Gastrocnemius medialis (tissue), 4 donors: ENCODE data around the gene TCFL5. TPM values are rescaled to one million over a fixed set of nuclear protein-coding genes. Genes with fewer than 3 reads are reported as not detected.

Experiments
- ATAC-seq, 2 donors: fragments of 150-250 bp; one replicate each; pipeline ENCODE4 v1.9.1; 2016
- DNase-seq, 2 donors: peaks; one replicate each; pipeline ENCODE4 v3.0.0-alpha.2; 2019
- H3K27ac ChIP-seq, 4 donors: fragments of 200-600 bp; sonication (generic); 1 replicate in 1 of 4; 2 replicates in 3 of 4; pipeline ENCODE4 v1.5.1; 2016 to 2018; ENCODE audit warnings: mild to moderate bottlenecking in 2 of 4, moderate library complexity in 1 of 4
- H3K27me3 ChIP-seq, 3 donors: fragments of 200-600 bp; sonication (generic) in 2 of 3; 1 replicate in 1 of 3; 2 replicates in 2 of 3; pipeline versions ENCODE4 v1.5.1 to v1.6.0; 2016 to 2019; ENCODE audit warnings: mild to moderate bottlenecking in 1 of 3, moderate library complexity in 1 of 3
- H3K36me3 ChIP-seq, 2 donors: fragments of 200-600 bp; sonication (generic) in 1 of 2; one replicate each; pipeline ENCODE4 v1.5.1; 2017 to 2018
- H3K4me1 ChIP-seq, 2 donors: fragments of 200-600 bp; sonication (generic) in 1 of 2; one replicate each; pipeline ENCODE4 v1.5.1; 2016 to 2017; ENCODE audit warnings: mild to moderate bottlenecking in 2 of 2
- H3K4me3 ChIP-seq, 4 donors: fragments of 200-600 bp; sonication (generic) in 3 of 4; 1 replicate in 1 of 4; 2 replicates in 3 of 4; pipeline ENCODE4 v1.5.1; 2016 to 2019; ENCODE audit warnings: mild to moderate bottlenecking in 2 of 4
- H3K9me3 ChIP-seq, 3 donors: fragments of 200-600 bp; sonication (generic) in 2 of 3; 1 replicate in 1 of 3; 2 replicates in 2 of 3; pipeline ENCODE4 v1.5.1; 2016 to 2019
- POLR2A ChIP-seq, 2 donors: fragments of 450-650 bp; IDR thresholded peaks; one replicate each; pipeline ENCODE4 v1.6.1; 2017; ENCODE audit warnings: antibody characterized with exemption in 2 of 2, mild to moderate bottlenecking in 2 of 2, moderate library complexity in 2 of 2
- in situ Hi-C, 4 donors: fragments of 200-750 bp; cut with MboI; loops; one replicate each; pipeline versions ENCODE4 v1.15.0 to v1.8.0; 2017; ENCODE audit warnings: low sequenced_read_pairs in 4 of 4
- intact Hi-C: fragments of 100-400 bp; cut with DNase I; formaldehyde crosslinking; loops from one replicate; pipeline ENCODE4 v1.15.1; 2023; ENCODE audit warnings: low total_unique reads
- total RNA-seq, 4 donors: library from RNA; depleted of rRNA; stranded (reverse); fragments of >200 nt; gene quantifications; one replicate each; pipeline versions ENCODE4 v1.1.0 to v1.2.3, GENCODE V29; 2016
- TF ChIP-seq, protein P1 (sequence below), 5 experiments: fragments of 450-650 bp in 3 of 5; fragments of 200-600 bp in 2 of 5; sonication (generic) in 2 of 5; IDR thresholded peaks in 4 of 5; conservative IDR thresholded peaks in 1 of 5; 1 replicate in 4 of 5; 2 replicates in 1 of 5; pipeline ENCODE4 v1.5.1; 2016 to 2019; ENCODE audit warnings: antibody characterized with exemption in 5 of 5, mild to moderate bottlenecking in 3 of 5, moderate library complexity in 3 of 5

The TCFL5 gene
- total RNA-seq, 4 donors from 2014 or later = 5.3 to 7.3 (median 6.3) TPM

GRCh38 chr20:62889411-62889810, 27.8 kb upstream of the TCFL5 start:
- in situ Hi-C loops = loop anchor here in 1 of 4 donors (25.0 kb wide), 1 partner anchor 123 kb away; the partner anchor contains the start of gene BHLHE23
- ATAC-seq (no peak), DNase-seq (no peak)
- no peak for TF ChIP-seq POLR2A (IDR thresholded peaks at IDR 0.05)
- TF ChIP-seq, protein P1, sequence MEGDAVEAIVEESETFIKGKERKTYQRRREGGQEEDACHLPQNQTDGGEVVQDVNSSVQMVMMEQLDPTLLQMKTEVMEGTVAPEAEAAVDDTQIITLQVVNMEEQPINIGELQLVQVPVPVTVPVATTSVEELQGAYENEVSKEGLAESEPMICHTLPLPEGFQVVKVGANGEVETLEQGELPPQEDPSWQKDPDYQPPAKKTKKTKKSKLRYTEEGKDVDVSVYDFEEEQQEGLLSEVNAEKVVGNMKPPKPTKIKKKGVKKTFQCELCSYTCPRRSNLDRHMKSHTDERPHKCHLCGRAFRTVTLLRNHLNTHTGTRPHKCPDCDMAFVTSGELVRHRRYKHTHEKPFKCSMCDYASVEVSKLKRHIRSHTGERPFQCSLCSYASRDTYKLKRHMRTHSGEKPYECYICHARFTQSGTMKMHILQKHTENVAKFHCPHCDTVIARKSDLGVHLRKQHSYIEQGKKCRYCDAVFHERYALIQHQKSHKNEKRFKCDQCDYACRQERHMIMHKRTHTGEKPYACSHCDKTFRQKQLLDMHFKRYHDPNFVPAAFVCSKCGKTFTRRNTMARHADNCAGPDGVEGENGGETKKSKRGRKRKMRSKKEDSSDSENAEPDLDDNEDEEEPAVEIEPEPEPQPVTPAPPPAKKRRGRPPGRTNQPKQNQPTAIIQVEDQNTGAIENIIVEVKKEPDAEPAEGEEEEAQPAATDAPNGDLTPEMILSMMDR (IDR thresholded peaks at IDR 0.05 in 4 of 5, conservative IDR thresholded peaks at IDR 0.05 in 1 of 5) = no peak
- H3K4me3 ChIP-seq = no peak overlapping the region
- H3K9me3 ChIP-seq = no peaks in the 10 kb centered on the region
- intact Hi-C loops = no loop called here
- H3K36me3 ChIP-seq = peaks cover 4 to 79% of the 10 kb centered on the region in 2 donors
- H3K4me1 ChIP-seq = no peaks in the 10 kb centered on the region
- no peaks in the 10 kb centered on the region for H3K27me3 ChIP-seq
- no peak overlapping the region for H3K27ac ChIP-seq

GRCh38 chr20:62888910-62889309, 27.3 kb upstream of the TCFL5 start:
- no peaks in the 10 kb centered on the region for H3K4me1 ChIP-seq
- no peak overlapping the region for H3K4me3 ChIP-seq
- intact Hi-C loops (no loop called here), in situ Hi-C loops (loop anchor here in 1 of 4 donors (25.0 kb wide), 1 partner anchor 123 kb away; the partner anchor contains the start of gene BHLHE23)
- H3K27me3 ChIP-seq = no peaks in the 10 kb centered on the region
- no peak for TF ChIP-seq POLR2A (IDR thresholded peaks at IDR 0.05)
- TF ChIP-seq, protein P1 (IDR thresholded peaks at IDR 0.05 in 4 of 5, conservative IDR thresholded peaks at IDR 0.05 in 1 of 5) = no peak
- peaks cover 4 to 74% of the 10 kb centered on the region in 2 donors for H3K36me3 ChIP-seq
- H3K9me3 ChIP-seq = no peaks in the 10 kb centered on the region
- H3K27ac ChIP-seq = no peak overlapping the region
- no peak for DNase-seq
- ATAC-seq = no peak

DNA sequence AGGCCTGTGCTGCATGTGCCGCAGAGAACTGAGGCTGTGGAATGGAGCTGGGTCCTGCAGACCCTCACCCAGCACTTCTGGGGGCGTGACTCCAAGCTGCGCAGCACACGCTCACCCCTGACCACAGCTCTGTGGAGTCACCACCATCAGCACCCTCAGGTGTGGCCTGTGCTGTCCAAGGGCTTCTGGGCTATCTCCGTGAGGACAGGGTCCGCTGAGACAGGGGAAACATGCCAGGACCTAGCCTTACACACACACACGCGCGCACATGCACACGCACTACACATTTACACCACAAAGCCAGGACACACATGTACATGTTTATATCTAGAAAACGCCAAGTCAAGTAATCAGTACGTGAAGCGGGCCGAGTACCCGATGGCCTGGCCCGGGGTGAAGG, 26.8 kb upstream of the TCFL5 start:
- Histone ChIP-seq H3K27ac (no peak overlapping the region), H3K27me3 (no peaks in the 10 kb centered on the region), H3K36me3 (peaks cover 4 to 69% of the 10 kb centered on the region in 2 donors), H3K4me3 (no peak overlapping the region), H3K9me3 (no peaks in the 10 kb centered on the region), H3K4me1 (no peaks in the 10 kb centered on the region)
- in situ Hi-C loops (loop anchor here in 1 of 4 donors (25.0 kb wide), 1 partner anchor 124 kb away; the partner anchor contains the start of gene BHLHE23), intact Hi-C loops (no loop called here)
- DNase-seq (no peak), ATAC-seq (no peak)
- TF ChIP-seq, protein P1 (IDR thresholded peaks at IDR 0.05 in 4 of 5, conservative IDR thresholded peaks at IDR 0.05 in 1 of 5) = no peak
- TF ChIP-seq POLR2A (IDR thresholded peaks at IDR 0.05) = no peak

GRCh38 chr20:62887860-62888239, 26.2 kb upstream of the TCFL5 start:
- in situ Hi-C loops = loop anchor here in 1 of 4 donors (25.0 kb wide), 1 partner anchor 124 kb away; the partner anchor contains the start of gene BHLHE23
- DNase-seq (no peak), ATAC-seq (no peak)
- Histone ChIP-seq H3K27ac (no peak overlapping the region), H3K27me3 (no peaks in the 10 kb centered on the region), H3K9me3 (no peaks in the 10 kb centered on the region), H3K4me3 (no peak overlapping the region), H3K36me3 (peaks cover 4 to 63% of the 10 kb centered on the region in 2 donors), H3K4me1 (no peaks in the 10 kb centered on the region)
- TF ChIP-seq, protein P1 (IDR thresholded peaks at IDR 0.05 in 4 of 5, conservative IDR thresholded peaks at IDR 0.05 in 1 of 5) = no peak
- no peak for TF ChIP-seq POLR2A (IDR thresholded peaks at IDR 0.05)
- intact Hi-C loops = no loop called here
